Stimulated activated CD8-positive, alpha-beta memory T cell treated with anti-CD3 and anti-CD28 coated beads, Interleukin-7, amount 100 ng/mL, for 48 hours (primary cell): ENCODE data around the gene PPY.
"Not testable (repeated sequence)": the region's sequence is repeated elsewhere in the genome, so short reads cannot be mapped to it uniquely, and the experiment has no call there.

Experiments used
- DNase-seq, 2 donors: peaks; one replicate each; pipeline ENCODE4 v3.0.0-alpha.2; 2020; ENCODE audit warnings: low read depth in 1 of 2; ENCODE audit errors: extremely low read depth in 1 of 2

PPY gene

GRCh38 chr17:43967251-43967875 is 25.1 kb upstream of the PPY start:
- no peak for DNase-seq

GRCh38 chr17:43966276-43966675 is 24.0 kb upstream of the PPY start:
- DNase-seq: no peak

- DNase-seq: no peak
Observed at GRCh38 chr17:43962479-43962878, 20.2 kb upstream of the PPY start.

GRCh38 chr17:43961954-43962353 is 19.7 kb upstream of the PPY start:
- no peak for DNase-seq

GRCh38 chr17:43961292-43961691 is 19.0 kb upstream of the PPY start:
- DNase-seq: not testable (repeated sequence)

- DNase-seq: no peak
Observed at GRCh38 chr17:43958748-43959352, 16.6 kb upstream of the PPY start.

GRCh38 chr17:43956222-43956621 is 13.9 kb upstream of the PPY start:
- no peak for DNase-seq

GRCh38 chr17:43953746-43954145 is 11.5 kb upstream of the PPY start, which contains the start of gene PYY:
Gene PYY (minus strand): TSS chr17:43953940. CDS start chr17:43953483, 457 bp downstream.
- DNase-seq: no peak

GRCh38 chr17:43952724-43953666 is 10.7 kb upstream of the PPY start:
- DNase-seq: no peak

GRCh38 chr17:43952351-43952723 is 10.1 kb upstream of the PPY start:
- DNase-seq: no peak

GRCh38 chr17:43951750-43952149 is 9.5 kb upstream of the PPY start:
- DNase-seq: no peak

GRCh38 chr17:43950554-43950953 is 8.3 kb upstream of the PPY start:
- no peak for DNase-seq

- DNase-seq: no peak
Observed at GRCh38 chr17:43949781-43950180, 7.5 kb upstream of the PPY start.

GRCh38 chr17:43946781-43947180 is 4.5 kb upstream of the PPY start:
- no peak for DNase-seq

- no peak for DNase-seq
Observed at GRCh38 chr17:43945074-43945829, 3.0 kb upstream of the PPY start.

- DNase-seq: no peak
Observed at GRCh38 chr17:43940630-43941029, 1.6 kb downstream of the PPY start.

GRCh38 chr17:43939886-43940285 is 2.4 kb downstream of the PPY start:
- DNase-seq: no peak

- not testable (repeated sequence) for DNase-seq
Observed at GRCh38 chr17:43939452-43939851, 2.8 kb downstream of the PPY start.

GRCh38 chr17:43938838-43939182 is 3.5 kb downstream of the PPY start:
- no peak for DNase-seq

GRCh38 chr17:43936434-43936833 is 5.8 kb downstream of the PPY start:
- no peak for DNase-seq

GRCh38 chr17:43935926-43936261 is 6.4 kb downstream of the PPY start:
- DNase-seq: no peak
